Panc1 (cell line): Measurements from ENCODE around the gene ITPA. TPM values are rescaled to one million over a fixed set of nuclear protein-coding genes. Genes with fewer than 3 reads are reported as not detected.

Source experiments
- ATAC-seq: fragments of 200-7000 bp; cut with Tn5 transposase; 2 replicates; pipeline ENCODE4 v1.9.1; 2020; ENCODE audit warnings: mild to moderate bottlenecking, moderate library complexity
- BruUV-seq: library from RNA; stranded (reverse); fragments of 400-500 nt; replicated peaks from 2 replicates; lab custom pipeline; 2021; lab: Mats Ljungman, UMichigan
- CTCF ChIA-PET: fragments of 300-600 bp; sonication (Branson Sonifier 250); formaldehyde crosslinking; loops from one replicate; lab custom pipeline; 2022; ENCODE audit warnings: antibody characterized with exemption; lab: Charles Lee
- POLR2A ChIA-PET: fragments of 300-600 bp; sonication (Branson Sonifier 250); formaldehyde crosslinking; loops from one replicate; lab custom pipeline; 2022; ENCODE audit warnings: antibody characterized with exemption; lab: Charles Lee
- DNase-seq: peaks from one replicate; pipeline ENCODE4 v3.0.0-alpha.2; 2010; ENCODE audit warnings: low read depth, low spot score
- H3K27ac ChIP-seq: 2 replicates; pipeline ENCODE4 v1.5.1; 2011; ENCODE audit warnings: mild to moderate bottlenecking, low read length, inconsistent platforms
- H3K27me3 ChIP-seq: fragments of 200-500 bp; sonication (Bioruptor generic); 2 replicates; pipeline ENCODE4 v1.6.0; 2014; ENCODE audit warnings: low read length, inconsistent platforms; ENCODE audit not compliant: control insufficient read depth, insufficient read depth
- H3K36me3 ChIP-seq: fragments of 200-500 bp; sonication (Bioruptor generic); 2 replicates; pipeline ENCODE4 v1.5.1; 2014; ENCODE audit warnings: inconsistent platforms, mild to moderate bottlenecking, low read length, moderate library complexity; ENCODE audit not compliant: control insufficient read depth, insufficient read depth
- H3K4me1 ChIP-seq: 2 replicates; pipeline ENCODE4 v1.5.1; 2011; ENCODE audit warnings: inconsistent platforms, mild to moderate bottlenecking, low read length, moderate library complexity; ENCODE audit not compliant: control insufficient read depth, insufficient read depth
- H3K4me3 ChIP-seq, 2 experiments: 2 replicates each; pipeline ENCODE4 v1.5.1; 2011 to 2012; ENCODE audit warnings: low read depth in 2 of 2, low read length in 2 of 2, mild to moderate bottlenecking in 2 of 2, inconsistent platforms in 1 of 2, moderate library complexity in 1 of 2
- H3K9me3 ChIP-seq: fragments of 200-500 bp; sonication (Bioruptor generic); 2 replicates; pipeline ENCODE4 v1.5.1; 2014; ENCODE audit warnings: low read depth, mild to moderate bottlenecking, inconsistent platforms, low read length, moderate library complexity; ENCODE audit not compliant: control insufficient read depth, insufficient read depth
- POLR2AphosphoS5 ChIP-seq: IDR thresholded peaks from 2 replicates; pipeline ENCODE4 v1.6.1; 2012; ENCODE audit warnings: mild to moderate bottlenecking, low read depth, low read length, moderate library complexity
- SIN3A ChIP-seq: IDR thresholded peaks from 2 replicates; pipeline ENCODE4 v1.6.1; 2012; ENCODE audit warnings: low read depth, mild to moderate bottlenecking, low read length, moderate library complexity, borderline replicate concordance; ENCODE audit not compliant: insufficient read depth
- TCF7L2 ChIP-seq: IDR thresholded peaks from 2 replicates; pipeline ENCODE4 v1.6.1; 2011; ENCODE audit warnings: mild to moderate bottlenecking, low read depth, low read length, inconsistent platforms
- in situ Hi-C: cut with HindIII; loops from 2 replicates; pipeline ENCODE4 v1.10.0; 2016; ENCODE audit warnings: low sequenced_read_pairs, low pct_unique_long_range_greater_than_20kb
- intact Hi-C: fragments of 100-400 bp; cut with micrococcal nuclease; formaldehyde crosslinking; loops from one replicate; pipeline ENCODE4 v1.10.0; 2022; ENCODE audit not compliant: unreplicated experiment
- total RNA-seq: library from RNA; stranded (reverse); gene quantifications from one replicate; pipeline ENCODE4 v1.2.1, GENCODE V29; 2021; ENCODE audit not compliant: unreplicated experiment
- TF ChIP-seq, protein P1 (sequence below): fragments of 450-650 bp; IDR thresholded peaks from 2 replicates; pipeline ENCODE4 v1.5.1; 2017; ENCODE audit warnings: mild to moderate bottlenecking
- TF ChIP-seq, protein P2 (sequence below), 2 experiments: IDR thresholded peaks; 2 replicates each; pipeline ENCODE4 v1.6.1; 2011 to 2012; ENCODE audit warnings: low read depth in 2 of 2, control low read depth in 1 of 2, low read length in 1 of 2, mild to moderate bottlenecking in 1 of 2, moderate library complexity in 1 of 2; ENCODE audit not compliant: insufficient read depth in 1 of 2

ITPA gene
- total RNA-seq, 1 experiment from 2014 or later, result 107 TPM

- Histone ChIP-seq H3K9me3 (no peaks in the 10 kb centered on the region), H3K4me1 (peaks cover 21% of the 10 kb centered on the region), H3K27ac (no peak overlapping the region), H3K27me3 (no peaks in the 10 kb centered on the region), H3K4me3 (no peak overlapping the region), H3K36me3 (no peaks in the 10 kb centered on the region)
- DNase-seq (no peak), ATAC-seq (no peak)
- no peak for TF ChIP-seq SIN3A
- TF ChIP-seq, protein P1, sequence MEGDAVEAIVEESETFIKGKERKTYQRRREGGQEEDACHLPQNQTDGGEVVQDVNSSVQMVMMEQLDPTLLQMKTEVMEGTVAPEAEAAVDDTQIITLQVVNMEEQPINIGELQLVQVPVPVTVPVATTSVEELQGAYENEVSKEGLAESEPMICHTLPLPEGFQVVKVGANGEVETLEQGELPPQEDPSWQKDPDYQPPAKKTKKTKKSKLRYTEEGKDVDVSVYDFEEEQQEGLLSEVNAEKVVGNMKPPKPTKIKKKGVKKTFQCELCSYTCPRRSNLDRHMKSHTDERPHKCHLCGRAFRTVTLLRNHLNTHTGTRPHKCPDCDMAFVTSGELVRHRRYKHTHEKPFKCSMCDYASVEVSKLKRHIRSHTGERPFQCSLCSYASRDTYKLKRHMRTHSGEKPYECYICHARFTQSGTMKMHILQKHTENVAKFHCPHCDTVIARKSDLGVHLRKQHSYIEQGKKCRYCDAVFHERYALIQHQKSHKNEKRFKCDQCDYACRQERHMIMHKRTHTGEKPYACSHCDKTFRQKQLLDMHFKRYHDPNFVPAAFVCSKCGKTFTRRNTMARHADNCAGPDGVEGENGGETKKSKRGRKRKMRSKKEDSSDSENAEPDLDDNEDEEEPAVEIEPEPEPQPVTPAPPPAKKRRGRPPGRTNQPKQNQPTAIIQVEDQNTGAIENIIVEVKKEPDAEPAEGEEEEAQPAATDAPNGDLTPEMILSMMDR, result no peak
- TF ChIP-seq, protein P2, sequence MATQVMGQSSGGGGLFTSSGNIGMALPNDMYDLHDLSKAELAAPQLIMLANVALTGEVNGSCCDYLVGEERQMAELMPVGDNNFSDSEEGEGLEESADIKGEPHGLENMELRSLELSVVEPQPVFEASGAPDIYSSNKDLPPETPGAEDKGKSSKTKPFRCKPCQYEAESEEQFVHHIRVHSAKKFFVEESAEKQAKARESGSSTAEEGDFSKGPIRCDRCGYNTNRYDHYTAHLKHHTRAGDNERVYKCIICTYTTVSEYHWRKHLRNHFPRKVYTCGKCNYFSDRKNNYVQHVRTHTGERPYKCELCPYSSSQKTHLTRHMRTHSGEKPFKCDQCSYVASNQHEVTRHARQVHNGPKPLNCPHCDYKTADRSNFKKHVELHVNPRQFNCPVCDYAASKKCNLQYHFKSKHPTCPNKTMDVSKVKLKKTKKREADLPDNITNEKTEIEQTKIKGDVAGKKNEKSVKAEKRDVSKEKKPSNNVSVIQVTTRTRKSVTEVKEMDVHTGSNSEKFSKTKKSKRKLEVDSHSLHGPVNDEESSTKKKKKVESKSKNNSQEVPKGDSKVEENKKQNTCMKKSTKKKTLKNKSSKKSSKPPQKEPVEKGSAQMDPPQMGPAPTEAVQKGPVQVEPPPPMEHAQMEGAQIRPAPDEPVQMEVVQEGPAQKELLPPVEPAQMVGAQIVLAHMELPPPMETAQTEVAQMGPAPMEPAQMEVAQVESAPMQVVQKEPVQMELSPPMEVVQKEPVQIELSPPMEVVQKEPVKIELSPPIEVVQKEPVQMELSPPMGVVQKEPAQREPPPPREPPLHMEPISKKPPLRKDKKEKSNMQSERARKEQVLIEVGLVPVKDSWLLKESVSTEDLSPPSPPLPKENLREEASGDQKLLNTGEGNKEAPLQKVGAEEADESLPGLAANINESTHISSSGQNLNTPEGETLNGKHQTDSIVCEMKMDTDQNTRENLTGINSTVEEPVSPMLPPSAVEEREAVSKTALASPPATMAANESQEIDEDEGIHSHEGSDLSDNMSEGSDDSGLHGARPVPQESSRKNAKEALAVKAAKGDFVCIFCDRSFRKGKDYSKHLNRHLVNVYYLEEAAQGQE (IDR thresholded peaks at IDR 0.05; ENCODE audit: insufficient read depth in 1 of 2, low read depth in 2 of 2, low read length in 1 of 2), result no peak
- no peak for TF ChIP-seq TCF7L2
- TF ChIP-seq POLR2AphosphoS5, result no peak
- ChIA-PET POLR2A (no interaction called here), CTCF (interaction anchor here (0.6 kb wide), 1 partner anchor 26 kb away, joined by 3 read pairs; no protein-coding TSS in a partner anchor)
- intact Hi-C loops (no loop called here), in situ Hi-C loops (no loop called here)
- BruUV-seq, result no TSS peak
Observed at GRCh38 chr20:3245711-3246110, 36.4 kb downstream of the ITPA start.

- CTCF ChIA-PET, result interaction anchor here (0.6 to 1.2 kb wide), 2 partner anchors 27 to 76 kb away, joined by 3 to 5 read pairs; no protein-coding TSS in a partner anchor
- peaks cover 21% of the 10 kb centered on the region for H3K4me1 ChIP-seq
- ATAC-seq (no peak), DNase-seq (no peak)
- in situ Hi-C loops (no loop called here), intact Hi-C loops (no loop called here)
- POLR2A ChIA-PET, result no interaction called here
- no peak overlapping the region for H3K27ac ChIP-seq
- H3K36me3 ChIP-seq, result no peaks in the 10 kb centered on the region
- no TSS peak for BruUV-seq
- no peaks in the 10 kb centered on the region for H3K27me3 ChIP-seq
- no peaks in the 10 kb centered on the region for H3K9me3 ChIP-seq
- no peak for TF ChIP-seq POLR2AphosphoS5
- TF ChIP-seq, protein P1, result no peak
- no peak for TF ChIP-seq TCF7L2
- TF ChIP-seq SIN3A, result no peak
- TF ChIP-seq, protein P2 (IDR thresholded peaks at IDR 0.05; ENCODE audit: insufficient read depth in 1 of 2, low read depth in 2 of 2, low read length in 1 of 2), result no peak
- H3K4me3 ChIP-seq, result no peak overlapping the region
Observed at GRCh38 chr20:3246682-3247081, 37.4 kb downstream of the ITPA start.
